ENCODE results near the gene TEAD4. TPM values are rescaled to one million over a fixed set of nuclear protein-coding genes. Genes with fewer than 3 reads are reported as not detected.

TEAD4 gene
- total and polyA plus RNA-seq, 11 donors = 5.7 to 59.2 (median 16.1) TPM

- peaks cover 0 to 90% (median 64%) of the 10 kb centered on the region in 9 donors for H3K36me3 ChIP-seq
- no peak overlapping the region for H3K4me3 ChIP-seq
- H3K27me3 ChIP-seq = no peaks in the 10 kb centered on the region
Measured at GRCh38 chr12:2933586-2933985, 25.6 kb upstream of the TEAD4 start.

GRCh38 chr12:2934371-2934770, 24.8 kb upstream of the TEAD4 start:
- peaks cover 0 to 93% (median 72%) of the 10 kb centered on the region in 9 donors for H3K36me3 ChIP-seq
- no peak overlapping the region for H3K4me3 ChIP-seq
- no peaks in the 10 kb centered on the region for H3K27me3 ChIP-seq
- no peak for TF ChIP-seq CTCF (IDR thresholded peaks at IDR 0.05)
- no peak for TF ChIP-seq POLR2A (IDR thresholded peaks at IDR 0.05)
- no peak for ATAC-seq
- no peaks in the 10 kb centered on the region for H3K9me3 ChIP-seq
- DNase-seq = no peak
- intact Hi-C loops (cut with DNase I) = no loop called here
- 91 to 94% (median 93%) methylated on average over 6 of the region's 6 CpGs for WGBS, 4 donors
- no peaks in the 10 kb centered on the region for H3K4me1 ChIP-seq
- H3K27ac ChIP-seq = no peak overlapping the region

More at GRCh38 chr12:2933586-2933985, 25.6 kb upstream of the TEAD4 start:
- no peak for TF ChIP-seq CTCF (IDR thresholded peaks at IDR 0.05)
- no peak for TF ChIP-seq POLR2A (IDR thresholded peaks at IDR 0.05)
- Histone ChIP-seq H3K9me3 (no peaks in the 10 kb centered on the region), H3K4me1 (no peaks in the 10 kb centered on the region), H3K27ac (no peak overlapping the region)
- no peak for DNase-seq
- ATAC-seq = no peak
- 97 to 99% (median 98%) methylated on average over 6 of the region's 6 CpGs for WGBS, 4 donors
- intact Hi-C loops (cut with DNase I) = loop anchor here in 1 of 10 donors (2.0 kb wide), 1 partner anchor 17 kb away; no protein-coding TSS in a partner anchor

GRCh38 chr12:2936301-2936700, 22.9 kb upstream of the TEAD4 start:
- ATAC-seq (no peak), DNase-seq (no peak)
- Histone ChIP-seq H3K4me1 (no peaks in the 10 kb centered on the region), H3K4me3 (no peak overlapping the region), H3K36me3 (peaks cover 0 to 92% (median 68%) of the 10 kb centered on the region in 9 donors), H3K9me3 (no peaks in the 10 kb centered on the region), H3K27ac (no peak overlapping the region), H3K27me3 (no peaks in the 10 kb centered on the region)
- TF ChIP-seq CTCF (IDR thresholded peaks at IDR 0.05) (no peak), POLR2A (IDR thresholded peaks at IDR 0.05) (no peak)
- WGBS, 4 donors = 94 to 97% (median 95%) methylated on average over 11 of the region's 11 CpGs
- intact Hi-C loops (cut with DNase I) = no loop called here

- ATAC-seq (no peak), DNase-seq (no peak)
- 79 to 85% (median 83%) methylated on average over 3 of the region's 3 CpGs for WGBS, 4 donors
- Histone ChIP-seq H3K9me3 (no peaks in the 10 kb centered on the region), H3K36me3 (peaks cover 0 to 84% (median 56%) of the 10 kb centered on the region in 9 donors), H3K4me1 (no peaks in the 10 kb centered on the region), H3K27me3 (no peaks in the 10 kb centered on the region), H3K27ac (no peak overlapping the region), H3K4me3 (no peak overlapping the region)
- TF ChIP-seq CTCF (IDR thresholded peaks at IDR 0.05) = no peak
- TF ChIP-seq POLR2A (IDR thresholded peaks at IDR 0.05) = no peak
- intact Hi-C loops (cut with DNase I) = no loop called here
Measured at GRCh38 chr12:2937500-2937899, 21.7 kb upstream of the TEAD4 start.
